ENCODE data around the gene HLA-DMA.

HLA-DMA gene

DNA sequence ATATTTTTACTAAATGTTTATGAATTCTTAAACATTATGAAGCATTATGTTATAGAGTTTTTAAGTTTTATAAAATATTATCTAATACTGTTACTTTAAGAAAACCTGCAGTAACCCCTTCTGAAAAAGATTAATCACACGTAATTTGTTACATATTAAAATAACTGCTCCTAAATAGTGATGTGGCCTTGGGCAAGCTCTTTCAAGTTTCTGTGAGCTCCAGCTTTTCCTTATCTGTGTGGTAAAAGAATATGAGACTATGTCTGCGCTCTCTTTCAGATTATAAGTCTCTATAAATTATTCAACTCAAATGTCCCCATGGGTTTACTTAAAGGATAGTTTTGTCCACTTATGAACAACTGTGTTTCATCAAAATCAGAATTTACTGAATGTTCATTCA, 44.0 kb downstream of the HLA-DMA start:
- H3K27me3 ChIP-seq (ENCODE audit: insufficient read depth, low read length), result no peaks in the 10 kb centered on the region
- H3K4me3 ChIP-seq (ENCODE audit: low read length), result no peak overlapping the region
- H2AFZ ChIP-seq (ENCODE audit: low read depth, low read length), result no peak overlapping the region
- no peaks in the 10 kb centered on the region for H3K4me1 ChIP-seq (ENCODE audit: insufficient read depth, low read length)
- H3K36me3 ChIP-seq (ENCODE audit: insufficient read depth, low read length), result no peaks in the 10 kb centered on the region
- no peaks in the 10 kb centered on the region for H3K9me3 ChIP-seq (ENCODE audit: low read length)

DNA sequence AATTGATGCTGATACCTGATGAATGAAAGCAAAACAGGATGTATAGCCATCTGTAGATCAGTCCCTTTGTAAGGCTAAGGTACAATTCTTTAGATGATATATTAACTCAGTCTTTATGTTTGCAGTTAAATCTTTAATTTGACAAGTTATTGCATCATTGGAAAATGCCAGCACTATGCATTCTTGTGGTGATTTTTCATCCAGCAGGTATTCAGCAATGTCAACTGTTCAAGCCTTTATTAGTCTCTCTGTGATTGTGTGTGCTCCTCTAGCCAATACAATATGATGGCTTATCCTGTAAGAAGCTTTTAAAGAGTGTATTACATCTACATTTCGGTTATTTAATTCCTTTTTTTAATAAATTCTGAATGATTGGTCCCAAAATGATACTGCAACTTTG, 46.4 kb downstream of the HLA-DMA start:
- H3K4me3 ChIP-seq (ENCODE audit: low read length), result no peak overlapping the region
- no peak overlapping the region for H2AFZ ChIP-seq (ENCODE audit: low read depth, low read length)
- H3K36me3 ChIP-seq (ENCODE audit: insufficient read depth, low read length), result no peaks in the 10 kb centered on the region
- H3K27me3 ChIP-seq (ENCODE audit: insufficient read depth, low read length), result no peaks in the 10 kb centered on the region
- H3K9me3 ChIP-seq (ENCODE audit: low read length), result no peaks in the 10 kb centered on the region
- H3K4me1 ChIP-seq (ENCODE audit: insufficient read depth, low read length), result no peaks in the 10 kb centered on the region

DNA sequence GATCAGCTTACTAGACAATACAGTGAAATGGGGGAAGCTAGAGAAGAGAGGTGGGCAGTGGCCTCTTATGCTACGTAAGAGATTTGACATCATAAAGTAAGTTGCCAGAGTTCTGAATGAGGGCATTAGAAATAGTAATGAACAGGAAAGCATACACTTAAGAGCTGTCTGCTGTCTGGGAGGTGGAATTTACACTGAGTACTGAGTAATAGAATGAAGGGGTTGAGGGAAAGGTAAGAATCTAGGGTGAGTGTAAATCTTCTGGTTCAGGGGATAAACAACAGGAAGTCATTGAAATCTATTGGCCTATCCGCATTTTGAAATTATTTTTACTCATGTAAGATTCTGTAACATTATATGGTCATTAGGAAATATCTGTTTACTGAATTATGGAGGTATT, 47.8 kb downstream of the HLA-DMA start:
- Histone ChIP-seq H3K27me3 (ENCODE audit: insufficient read depth, low read length) (no peaks in the 10 kb centered on the region), H3K4me3 (ENCODE audit: low read length) (no peak overlapping the region), H2AFZ (ENCODE audit: low read depth, low read length) (no peak overlapping the region), H3K4me1 (ENCODE audit: insufficient read depth, low read length) (no peaks in the 10 kb centered on the region), H3K9me3 (ENCODE audit: low read length) (no peaks in the 10 kb centered on the region), H3K36me3 (ENCODE audit: insufficient read depth, low read length) (peaks cover 5% of the 10 kb centered on the region)

DNA sequence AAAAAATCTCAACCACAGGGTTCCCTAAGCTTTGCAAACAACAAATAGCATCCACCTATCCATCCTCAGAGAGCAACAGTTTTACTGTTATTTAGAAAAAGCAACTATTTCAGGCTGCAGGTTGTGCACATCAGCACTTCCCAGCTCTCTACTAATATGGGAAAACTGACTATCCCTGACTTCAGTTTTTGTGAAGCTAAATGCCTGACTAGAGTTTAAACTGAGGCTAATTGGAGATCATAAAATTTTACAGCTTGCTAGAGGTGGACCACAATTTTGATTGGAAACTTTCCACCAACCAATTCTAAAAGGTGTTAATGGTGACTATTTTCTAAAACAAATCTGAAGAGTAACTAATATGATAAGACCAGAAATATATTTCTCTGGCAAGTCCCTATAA, 48.9 kb downstream of the HLA-DMA start:
- Histone ChIP-seq H3K4me3 (ENCODE audit: low read length) (no peak overlapping the region), H2AFZ (ENCODE audit: low read depth, low read length) (no peak overlapping the region), H3K4me1 (ENCODE audit: insufficient read depth, low read length) (no peaks in the 10 kb centered on the region), H3K27me3 (ENCODE audit: insufficient read depth, low read length) (no peaks in the 10 kb centered on the region), H3K9me3 (ENCODE audit: low read length) (no peaks in the 10 kb centered on the region), H3K36me3 (ENCODE audit: insufficient read depth, low read length) (peaks cover 5% of the 10 kb centered on the region)

Measured in neuron (in vitro differentiated cells).